CD4-positive, alpha-beta T cell treated with Interleukin-17A for 4 hours (primary cell): Measurements from ENCODE around the gene SELENOV.
A peak's percentile ranks its signal among the peaks of the same experiment; 100 is the strongest.

Experiments
- DNase-seq: peaks from one replicate; pipeline ENCODE4 v3.0.0-alpha.2; 2020; ENCODE audit warnings: mixed read lengths

The SELENOV gene

GRCh38 chr19:39494661-39495060 is 20.3 kb upstream of the SELENOV start:
- no peak for DNase-seq

GRCh38 chr19:39496063-39496462 is 18.9 kb upstream of the SELENOV start:
- no peak for DNase-seq

- DNase-seq = no peak
These were observed 17.3 kb upstream of the SELENOV start for GRCh38 chr19:39497701-39497995.

- DNase-seq = peak; percentile 47
These were observed 16.7 kb upstream of the SELENOV start for GRCh38 chr19:39497996-39498797.

- no peak for DNase-seq
These were observed 15.9 kb upstream of the SELENOV start, which contains the start of gene DLL3 for GRCh38 chr19:39498798-39499642. TSS of gene DLL3 (plus strand) at chr19:39498947. CDS start at chr19:39498975, 28 bp downstream.

- DNase-seq = no peak
These were observed 15.0 kb upstream of the SELENOV start for GRCh38 chr19:39499932-39500331.

GRCh38 chr19:39500543-39500942 is 14.4 kb upstream of the SELENOV start:
- DNase-seq = no peak

- DNase-seq = no peak
These were observed 13.6 kb upstream of the SELENOV start for GRCh38 chr19:39501340-39501739.

- peak; percentile 79 for DNase-seq
These were observed 12.1 kb upstream of the SELENOV start for GRCh38 chr19:39502640-39503417.

GRCh38 chr19:39506598-39506943 is 8.4 kb upstream of the SELENOV start:
- no peak for DNase-seq

- peak; percentile 51 for DNase-seq
These were observed 7.8 kb upstream of the SELENOV start for GRCh38 chr19:39506944-39507714.

GRCh38 chr19:39507715-39508364 is 7.1 kb upstream of the SELENOV start:
- no peak for DNase-seq

GRCh38 chr19:39508629-39509028 is 6.3 kb upstream of the SELENOV start:
- DNase-seq = no peak

GRCh38 chr19:39509233-39509632 is 5.7 kb upstream of the SELENOV start:
- no peak for DNase-seq

- no peak for DNase-seq
These were observed 2.0 kb upstream of the SELENOV start for GRCh38 chr19:39512988-39513387.

- DNase-seq = peak; percentile 48
These were observed 732 bp downstream of the SELENOV start for GRCh38 chr19:39515551-39516191.

- no peak for DNase-seq
These were observed 1.3 kb downstream of the SELENOV start for GRCh38 chr19:39516270-39516669.

GRCh38 chr19:39517432-39517831 is 2.5 kb downstream of the SELENOV start:
- DNase-seq = no peak

- DNase-seq = no peak
These were observed 3.5 kb downstream of the SELENOV start for GRCh38 chr19:39518458-39518857.

GRCh38 chr19:39518975-39519374 is 4.0 kb downstream of the SELENOV start:
- DNase-seq = no peak
